BLaER1 treated with 17β-estradiol and CSF1 and Interleukin-3, amounts not matched to agents 10 nM and 100 nM (cell line): ENCODE results near the gene PLEKHM3.
A peak's percentile ranks its signal among the peaks of the same experiment; 100 is the strongest.

Source experiments
- H3K27ac ChIP-seq, 11 experiments: shearing (Covaris generic); formaldehyde crosslinking; 2 replicates each; pipeline ENCODE4 v1.8.1; 2022
- H3K27me3 ChIP-seq, 11 experiments: shearing (Covaris generic); formaldehyde crosslinking; 2 replicates each; pipeline ENCODE4 v1.8.1; 2022
- H3K36me3 ChIP-seq, 11 experiments: shearing (Covaris generic); formaldehyde crosslinking; 2 replicates each; pipeline ENCODE4 v1.8.1; 2022
- H3K4me1 ChIP-seq, 10 experiments: shearing (Covaris generic); formaldehyde crosslinking; 2 replicates each; pipeline ENCODE4 v1.8.1; 2022
- H3K4me2 ChIP-seq, 11 experiments: shearing (Covaris generic); formaldehyde crosslinking; 2 replicates each; pipeline ENCODE4 v1.8.1; 2022
- H3K4me3 ChIP-seq, 10 experiments: shearing (Covaris generic); formaldehyde crosslinking; 2 replicates each; pipeline ENCODE4 v1.8.1; 2022
- H3K9ac ChIP-seq, 11 experiments: shearing (Covaris generic); formaldehyde crosslinking; 2 replicates each; pipeline ENCODE4 v1.8.1; 2022
- H3K9me3 ChIP-seq, 11 experiments: shearing (Covaris generic); formaldehyde crosslinking; replicated peaks in 1 of 11; 2 replicates each; pipeline ENCODE4 v1.8.1; 2022
- H4K20me1 ChIP-seq, 11 experiments: shearing (Covaris generic); formaldehyde crosslinking; 2 replicates each; pipeline ENCODE4 v1.8.1; 2022
- Cebpa-rat ChIP-seq, 11 experiments: shearing (Covaris generic); IDR thresholded peaks; 2 replicates each; pipeline ENCODE4 v1.8.1; 2022

The PLEKHM3 gene

DNA sequence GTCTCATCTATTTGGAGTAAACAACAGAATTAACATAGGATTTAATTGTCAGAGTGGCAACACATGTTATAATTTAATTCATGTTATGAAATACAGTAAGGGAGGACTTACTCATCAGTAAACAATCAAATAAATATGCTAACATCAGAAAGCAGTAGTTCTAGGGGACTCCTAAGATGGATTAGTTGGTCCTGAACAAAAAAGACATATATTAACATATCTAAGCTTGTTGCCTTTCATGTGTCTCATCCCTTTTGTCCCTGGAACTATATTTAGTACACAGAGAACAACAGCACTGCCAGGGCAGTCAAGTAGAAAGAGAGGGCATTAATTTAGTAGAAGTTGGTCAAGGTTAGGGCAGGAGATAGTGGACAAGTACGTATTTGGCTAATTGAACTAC is 137.8 kb downstream of the PLEKHM3 start:
- TF ChIP-seq Cebpa-rat (IDR thresholded peaks at IDR 0.05), result no peak

DNA sequence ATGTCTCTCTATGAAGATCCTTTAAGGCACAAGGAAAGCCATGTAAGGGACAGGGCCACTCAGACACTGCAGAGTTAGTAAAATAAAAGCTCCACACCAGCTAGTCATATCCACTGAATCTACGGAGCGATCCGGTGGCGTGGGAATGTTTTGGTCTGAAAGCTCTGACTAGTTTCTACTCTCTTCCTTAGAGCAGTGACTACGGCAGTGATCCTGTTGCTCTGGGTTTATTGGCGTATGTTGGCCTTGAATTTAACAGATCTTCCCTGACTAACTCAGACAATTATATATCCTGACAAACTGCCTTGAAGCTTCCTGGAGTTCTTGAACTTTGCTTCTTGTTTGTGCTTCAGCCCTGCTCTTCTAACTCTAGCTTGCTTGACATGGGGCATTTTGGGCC is 140.3 kb downstream of the PLEKHM3 start:
- Histone ChIP-seq H3K36me3 (no peaks in the 10 kb centered on the region), H4K20me1 (no peaks in the 10 kb centered on the region; a peak in 1 of 22 replicates), H3K4me1 (peaks cover 0 to 26% (median 0%) of the 10 kb centered on the region in 10 experiments; a peak in 6 of 20 replicates), H3K27ac (0 out of 22 replicates have a peak overlapping the region, but pooled peaks of 1 of the 11 experiments have one; percentile 58), H3K4me2 (peak overlapping the region in 2 of 11 experiments; percentile 52 to 78; a peak in 4 of 22 replicates), H3K9ac (no peak overlapping the region), H3K4me3 (no peak overlapping the region), H3K9me3 (no peaks in the 10 kb centered on the region), H3K27me3 (no peaks in the 10 kb centered on the region)
- TF ChIP-seq Cebpa-rat (IDR thresholded peaks at IDR 0.05), result no peak

More for the DNA sequence above, 137.8 kb downstream of the PLEKHM3 start:
- peaks cover 0 to 26% (median 0%) of the 10 kb centered on the region in 10 experiments; a peak in 6 of 20 replicates for H3K4me1 ChIP-seq
- H3K27ac ChIP-seq, result no peak overlapping the region
- H3K9me3 ChIP-seq, result no peaks in the 10 kb centered on the region
- no peak overlapping the region for H3K4me2 ChIP-seq
- no peaks in the 10 kb centered on the region for H3K27me3 ChIP-seq
- no peak overlapping the region for H3K9ac ChIP-seq
- no peak overlapping the region for H3K4me3 ChIP-seq
- H3K36me3 ChIP-seq, result no peaks in the 10 kb centered on the region
- no peaks in the 10 kb centered on the region; a peak in 1 of 22 replicates for H4K20me1 ChIP-seq

DNA sequence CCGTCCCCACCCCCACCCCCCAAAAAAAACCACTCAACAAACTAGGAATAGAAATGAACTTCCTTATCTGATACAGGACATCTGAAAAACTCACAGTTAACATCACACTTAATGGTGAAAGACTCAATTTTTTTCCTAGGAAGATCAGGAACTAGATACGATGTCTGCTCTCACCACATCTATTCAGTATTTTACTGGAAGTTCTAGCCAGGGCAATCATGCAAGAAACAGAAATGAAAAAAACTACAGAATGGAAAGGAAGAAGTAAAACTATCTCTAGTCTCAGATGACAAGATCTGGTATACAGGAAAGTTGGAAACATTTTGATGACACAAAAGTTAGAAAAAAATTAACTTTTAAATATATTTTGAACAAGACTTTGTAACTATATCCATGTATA is 141.2 kb downstream of the PLEKHM3 start:
- H3K4me3 ChIP-seq, result no peak overlapping the region
- no peaks in the 10 kb centered on the region; a peak in 1 of 22 replicates for H4K20me1 ChIP-seq
- no peaks in the 10 kb centered on the region for H3K9me3 ChIP-seq
- H3K9ac ChIP-seq, result 0 out of 22 replicates have a peak overlapping the region, but pooled peaks of 1 of the 11 experiments have one; percentile 7
- no peaks in the 10 kb centered on the region for H3K27me3 ChIP-seq
- H3K36me3 ChIP-seq, result no peaks in the 10 kb centered on the region
- H3K27ac ChIP-seq, result peak overlapping the region in 2 of 11 experiments; percentile 58; a peak in 2 of 22 replicates
- no peak for TF ChIP-seq Cebpa-rat (IDR thresholded peaks at IDR 0.05)
- H3K4me1 ChIP-seq, result peaks cover 0 to 26% (median 0%) of the 10 kb centered on the region in 10 experiments; a peak in 6 of 20 replicates
- H3K4me2 ChIP-seq, result peak overlapping the region in 2 of 11 experiments; percentile 52 to 78; a peak in 3 of 22 replicates

DNA sequence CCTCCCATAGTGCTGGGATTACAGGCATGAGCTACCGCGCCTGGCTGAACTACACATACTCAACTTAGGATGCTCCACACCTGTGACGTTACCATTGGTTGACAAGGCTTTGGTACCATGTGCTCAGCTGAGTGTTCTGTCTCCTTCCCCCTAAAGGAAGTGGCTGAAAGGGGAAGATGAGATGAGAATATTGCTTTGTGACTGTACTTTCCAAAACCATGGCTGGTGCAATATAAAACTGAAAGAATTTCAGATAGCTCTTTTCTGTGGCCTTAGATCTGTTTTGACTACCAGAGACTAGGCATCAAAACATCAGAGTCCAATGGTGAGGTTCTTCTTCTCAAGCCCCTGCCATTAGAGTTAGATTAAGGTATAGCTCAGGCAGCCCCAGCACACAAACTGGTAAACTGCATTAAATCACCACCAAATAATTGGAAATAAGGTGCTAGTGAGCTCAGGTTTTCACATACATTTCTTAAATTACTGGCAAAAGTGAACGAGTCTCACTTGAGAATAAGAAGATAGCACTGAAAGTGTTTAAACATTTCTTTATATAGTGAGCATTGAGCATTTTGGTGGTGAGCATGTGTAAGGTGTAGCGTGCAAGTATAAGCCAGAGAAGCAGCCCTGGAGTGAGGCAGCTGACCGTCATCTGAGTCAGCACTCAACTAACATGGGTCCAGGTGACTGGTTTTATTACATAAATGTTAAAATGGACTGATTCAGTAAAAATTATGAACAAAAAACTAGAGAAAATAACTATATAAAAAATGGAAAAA is 142.1 kb downstream of the PLEKHM3 start:
- Histone ChIP-seq H3K4me2 (peak overlapping the region in 3 of 11 experiments; percentile 11 to 73 (median 52); a peak in 5 of 22 replicates), H3K4me3 (no peak overlapping the region), H3K27me3 (no peaks in the 10 kb centered on the region), H4K20me1 (no peaks in the 10 kb centered on the region; a peak in 1 of 22 replicates), H3K4me1 (peaks cover 0 to 26% (median 0%) of the 10 kb centered on the region in 10 experiments; a peak in 6 of 20 replicates), H3K9ac (no peak overlapping the region), H3K9me3 (no peaks in the 10 kb centered on the region), H3K27ac (peak overlapping the region in 2 of 11 experiments; percentile 58; a peak in 5 of 22 replicates), H3K36me3 (no peaks in the 10 kb centered on the region)
- no peak for TF ChIP-seq Cebpa-rat (IDR thresholded peaks at IDR 0.05)

DNA sequence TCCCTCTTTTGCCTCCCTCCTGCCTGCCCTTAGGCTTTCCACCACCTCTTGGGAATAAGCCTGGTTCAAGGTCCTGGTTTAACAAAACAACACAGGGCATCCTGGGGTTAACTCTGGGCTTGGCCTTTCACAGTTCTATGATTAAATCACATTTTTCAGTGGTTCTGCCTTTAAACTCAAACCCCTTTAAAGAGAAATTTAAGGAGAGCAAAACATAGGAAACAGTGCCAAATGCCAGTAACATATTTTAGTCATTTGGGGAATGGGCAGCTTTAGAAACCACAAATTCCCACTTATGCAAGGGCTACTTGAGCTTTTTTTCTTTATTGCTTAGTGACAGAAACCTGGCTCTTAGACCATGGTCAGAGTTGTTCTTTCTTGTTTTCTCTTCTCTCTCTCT is 143.4 kb downstream of the PLEKHM3 start:
- no peaks in the 10 kb centered on the region for H3K27me3 ChIP-seq
- no peak for TF ChIP-seq Cebpa-rat (IDR thresholded peaks at IDR 0.05)
- H3K9me3 ChIP-seq, result no peaks in the 10 kb centered on the region
- H3K27ac ChIP-seq, result no peak overlapping the region
- H4K20me1 ChIP-seq, result no peaks in the 10 kb centered on the region; a peak in 1 of 22 replicates
- no peak overlapping the region for H3K9ac ChIP-seq
- peaks cover 0 to 31% (median 0%) of the 10 kb centered on the region in 10 experiments; a peak in 5 of 20 replicates for H3K4me1 ChIP-seq
- H3K36me3 ChIP-seq, result no peaks in the 10 kb centered on the region
- no peak overlapping the region for H3K4me3 ChIP-seq
- no peak overlapping the region for H3K4me2 ChIP-seq

DNA sequence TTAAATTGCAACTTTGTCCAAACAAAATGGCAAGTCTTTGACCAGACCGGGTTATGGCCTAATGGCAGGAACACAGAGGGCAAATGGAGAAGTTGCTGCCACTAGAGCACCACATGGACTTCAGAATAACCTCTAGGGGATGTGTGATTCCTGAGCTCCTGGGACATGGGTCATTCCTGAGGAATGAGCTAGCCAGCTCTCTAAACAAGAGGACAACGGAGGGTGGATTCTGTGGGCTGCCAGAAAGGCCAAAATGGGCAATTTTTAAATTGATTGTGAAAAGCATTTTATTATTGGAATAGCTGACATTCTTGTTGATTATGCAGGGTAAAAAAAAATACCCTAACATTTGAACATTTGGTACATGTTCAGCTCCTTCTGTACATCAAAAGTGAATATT is 145.8 kb downstream of the PLEKHM3 start:
- Histone ChIP-seq H4K20me1 (no peaks in the 10 kb centered on the region), H3K36me3 (no peaks in the 10 kb centered on the region), H3K4me3 (no peak overlapping the region), H3K27me3 (no peaks in the 10 kb centered on the region), H3K27ac (no peak overlapping the region), H3K9me3 (no peaks in the 10 kb centered on the region), H3K4me1 (peaks cover 0 to 28% (median 0%) of the 10 kb centered on the region in 10 experiments; a peak in 5 of 20 replicates), H3K9ac (no peak overlapping the region), H3K4me2 (no peak overlapping the region)
- no peak for TF ChIP-seq Cebpa-rat (IDR thresholded peaks at IDR 0.05)

DNA sequence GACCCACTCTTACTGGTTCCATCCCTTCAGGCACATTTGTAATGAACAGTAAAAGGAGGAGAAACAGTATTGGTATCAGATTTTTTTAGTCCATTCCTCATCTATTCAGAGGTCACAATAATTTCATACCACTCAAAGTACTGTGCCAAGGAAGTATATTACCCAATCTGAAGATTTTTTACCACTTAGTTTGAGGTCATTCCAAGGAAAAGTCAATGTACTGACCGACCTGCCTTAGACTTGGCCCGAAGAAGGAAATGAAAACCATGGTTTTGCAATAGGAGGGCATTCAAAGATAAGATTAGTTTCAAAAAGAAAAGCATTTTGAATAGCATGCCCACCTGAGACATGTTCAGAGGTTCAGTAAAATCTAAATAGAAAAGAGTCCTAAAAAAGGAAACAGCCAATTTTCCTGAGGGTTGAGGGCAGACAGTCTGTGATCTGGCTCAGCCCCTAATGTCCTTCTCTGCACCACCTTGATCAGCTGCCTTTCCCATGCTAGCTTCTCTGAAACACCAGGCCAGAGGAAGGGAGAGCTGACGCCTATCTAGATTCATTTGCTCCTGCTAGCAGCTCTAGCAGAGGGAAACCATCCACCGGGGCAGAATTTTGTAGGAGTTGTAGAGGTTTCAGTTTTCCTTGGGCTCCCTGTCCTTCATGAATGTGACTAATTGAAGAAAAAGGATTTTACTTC is 148.3 kb downstream of the PLEKHM3 start:
- Histone ChIP-seq H3K4me3 (no peak overlapping the region), H3K9me3 (no peaks in the 10 kb centered on the region), H3K27ac (no peak overlapping the region), H3K4me1 (peaks cover 0 to 23% (median 0%) of the 10 kb centered on the region in 10 experiments; a peak in 5 of 20 replicates), H4K20me1 (no peaks in the 10 kb centered on the region), H3K36me3 (no peaks in the 10 kb centered on the region), H3K27me3 (no peaks in the 10 kb centered on the region), H3K4me2 (peak overlapping the region in 3 of 11 experiments; percentile 6 to 24 (median 24); a peak in 4 of 22 replicates), H3K9ac (no peak overlapping the region)
- TF ChIP-seq Cebpa-rat (IDR thresholded peaks at IDR 0.05), result no peak

DNA sequence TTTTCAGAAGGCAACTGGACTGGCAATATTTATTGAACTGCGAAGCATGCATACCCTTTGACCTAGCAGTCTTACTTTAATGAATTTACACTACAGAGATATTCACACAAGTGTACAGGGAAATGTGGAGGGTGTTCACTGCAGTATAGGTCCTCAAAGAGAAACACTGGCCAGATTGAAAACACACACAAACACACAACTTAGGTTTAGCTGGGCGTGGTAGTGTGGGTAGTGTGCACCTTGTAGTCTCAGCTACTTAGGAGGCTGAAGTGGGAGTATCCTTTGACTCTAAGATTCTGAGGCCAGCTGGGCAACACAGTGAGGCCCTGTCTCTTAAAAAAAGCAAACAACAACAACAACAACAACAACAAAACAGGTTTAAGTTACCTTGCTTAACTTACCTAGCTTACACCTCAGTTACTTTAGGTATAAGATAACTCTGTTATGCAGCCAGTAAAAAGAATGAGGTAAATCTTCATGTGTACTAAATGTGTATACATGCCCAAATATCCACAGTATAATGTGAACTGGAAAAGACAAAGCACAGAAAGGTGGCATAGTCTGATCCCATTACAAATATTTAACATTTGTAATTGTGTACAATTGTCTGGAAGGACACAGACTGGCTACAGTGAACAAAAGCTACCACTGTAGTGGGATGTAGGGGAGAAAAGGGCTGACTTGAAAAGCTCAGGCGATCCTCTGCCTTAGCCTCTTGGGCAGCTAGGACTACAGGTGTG is 149.7 kb downstream of the PLEKHM3 start:
- no peaks in the 10 kb centered on the region for H3K36me3 ChIP-seq
- no peak overlapping the region for H3K9ac ChIP-seq
- no peak overlapping the region for H3K27ac ChIP-seq
- H3K4me1 ChIP-seq, result peaks cover 0 to 29% (median 0%) of the 10 kb centered on the region in 10 experiments; a peak in 8 of 20 replicates
- no peak for TF ChIP-seq Cebpa-rat (IDR thresholded peaks at IDR 0.05)
- no peaks in the 10 kb centered on the region for H3K9me3 ChIP-seq
- H3K4me2 ChIP-seq, result no peak overlapping the region
- no peaks in the 10 kb centered on the region for H3K27me3 ChIP-seq
- H3K4me3 ChIP-seq, result no peak overlapping the region
- H4K20me1 ChIP-seq, result no peaks in the 10 kb centered on the region
